HG03575 (cell line): ENCODE data around the gene CYP4Z1.
"Not testable (repeated sequence)": the region's sequence is repeated elsewhere in the genome, so short reads cannot be mapped to it uniquely, and the experiment has no call there.

Experiments used
- ATAC-seq: cut with Tn5 transposase; IDR thresholded peaks from one replicate; pipeline ENCODE4 v1.9.1; 2021; ENCODE audit not compliant: unreplicated experiment, insufficient number of reproducible peaks, low FRiP score; ENCODE audit errors: extremely low read depth

CYP4Z1 gene

GRCh38 chr1:47124834-47125233, 57.8 kb downstream of the CYP4Z1 start:
- not testable (repeated sequence) for ATAC-seq

- not testable (repeated sequence) for ATAC-seq
These were observed 60.0 kb downstream of the CYP4Z1 start for GRCh38 chr1:47126997-47127396.

GRCh38 chr1:47128221-47128620, 61.2 kb downstream of the CYP4Z1 start:
- no peak for ATAC-seq

GRCh38 chr1:47128854-47129253, 61.8 kb downstream of the CYP4Z1 start:
- ATAC-seq, result not testable (repeated sequence)

GRCh38 chr1:47129489-47130230, 62.6 kb downstream of the CYP4Z1 start:
- ATAC-seq, result not testable (repeated sequence)

GRCh38 chr1:47132665-47133064, 65.6 kb downstream of the CYP4Z1 start:
- ATAC-seq, result not testable (repeated sequence)

- ATAC-seq, result no peak
These were observed 70.2 kb downstream of the CYP4Z1 start, which contains the start of gene CYP4A22 for GRCh38 chr1:47137198-47137597. Gene CYP4A22 (plus strand): TSS chr1:47137441. CDS start chr1:47137486, 45 bp downstream.

- no peak for ATAC-seq
These were observed 71.0 kb downstream of the CYP4Z1 start for GRCh38 chr1:47137925-47138615.

GRCh38 chr1:47140358-47140757, 73.3 kb downstream of the CYP4Z1 start:
- ATAC-seq, result not testable (repeated sequence)

GRCh38 chr1:47143654-47144053, 76.6 kb downstream of the CYP4Z1 start:
- ATAC-seq, result not testable (repeated sequence)

- not testable (repeated sequence) for ATAC-seq
These were observed 79.5 kb downstream of the CYP4Z1 start for GRCh38 chr1:47146495-47146894.

- ATAC-seq, result no peak
These were observed 80.2 kb downstream of the CYP4Z1 start for GRCh38 chr1:47147047-47147785.

- ATAC-seq, result not testable (repeated sequence)
These were observed 82.1 kb downstream of the CYP4Z1 start for GRCh38 chr1:47149162-47149561.

GRCh38 chr1:47156457-47156856, 89.4 kb downstream of the CYP4Z1 start:
- ATAC-seq, result not testable (repeated sequence)

GRCh38 chr1:47157957-47158356, 90.9 kb downstream of the CYP4Z1 start:
- ATAC-seq, result not testable (repeated sequence)

- ATAC-seq, result no peak
These were observed 93.7 kb downstream of the CYP4Z1 start for GRCh38 chr1:47160716-47161115.

GRCh38 chr1:47161298-47162040, 94.4 kb downstream of the CYP4Z1 start:
- ATAC-seq, result no peak

- ATAC-seq, result no peak
These were observed 97.5 kb downstream of the CYP4Z1 start for GRCh38 chr1:47164552-47164951.
